GM08714 (cell line): ENCODE measurements around the gene DNAH8.

ENCODE experiments used
- H3K4me3 ChIP-seq: fragments of 200-500 bp; sonication (Bioruptor generic); 2 replicates; pipeline ENCODE4 v1.5.1; 2014; ENCODE audit warnings: mild to moderate bottlenecking, low read length, inconsistent platforms
- ZNF274 ChIP-seq: IDR thresholded peaks from 2 replicates; pipeline ENCODE4 v1.6.1; 2012; ENCODE audit warnings: mild to moderate bottlenecking, low read depth, low read length

The DNAH8 gene

DNA sequence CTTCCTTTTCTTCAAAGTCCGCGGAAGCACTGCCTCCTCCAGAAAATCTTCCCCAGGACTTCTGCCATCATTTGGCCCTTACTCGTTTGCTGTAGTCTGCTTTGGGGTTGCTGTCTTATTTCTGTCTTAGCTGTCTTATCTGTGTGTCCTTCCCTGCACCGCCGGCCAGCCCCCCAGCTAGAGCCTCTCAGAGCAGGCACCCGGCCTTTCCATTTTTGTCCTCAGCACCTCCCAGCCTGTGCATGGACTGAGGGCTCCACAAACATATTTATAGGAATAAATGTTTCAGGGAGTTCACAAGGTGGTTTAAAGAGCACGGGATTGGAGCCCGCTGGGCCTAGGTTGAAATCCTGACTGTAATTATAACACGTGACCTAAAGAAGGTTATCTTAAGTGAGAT is 341.6 kb downstream of the DNAH8 start:
- H3K4me3 ChIP-seq = no peak overlapping the region
- no peak for TF ChIP-seq ZNF274

DNA sequence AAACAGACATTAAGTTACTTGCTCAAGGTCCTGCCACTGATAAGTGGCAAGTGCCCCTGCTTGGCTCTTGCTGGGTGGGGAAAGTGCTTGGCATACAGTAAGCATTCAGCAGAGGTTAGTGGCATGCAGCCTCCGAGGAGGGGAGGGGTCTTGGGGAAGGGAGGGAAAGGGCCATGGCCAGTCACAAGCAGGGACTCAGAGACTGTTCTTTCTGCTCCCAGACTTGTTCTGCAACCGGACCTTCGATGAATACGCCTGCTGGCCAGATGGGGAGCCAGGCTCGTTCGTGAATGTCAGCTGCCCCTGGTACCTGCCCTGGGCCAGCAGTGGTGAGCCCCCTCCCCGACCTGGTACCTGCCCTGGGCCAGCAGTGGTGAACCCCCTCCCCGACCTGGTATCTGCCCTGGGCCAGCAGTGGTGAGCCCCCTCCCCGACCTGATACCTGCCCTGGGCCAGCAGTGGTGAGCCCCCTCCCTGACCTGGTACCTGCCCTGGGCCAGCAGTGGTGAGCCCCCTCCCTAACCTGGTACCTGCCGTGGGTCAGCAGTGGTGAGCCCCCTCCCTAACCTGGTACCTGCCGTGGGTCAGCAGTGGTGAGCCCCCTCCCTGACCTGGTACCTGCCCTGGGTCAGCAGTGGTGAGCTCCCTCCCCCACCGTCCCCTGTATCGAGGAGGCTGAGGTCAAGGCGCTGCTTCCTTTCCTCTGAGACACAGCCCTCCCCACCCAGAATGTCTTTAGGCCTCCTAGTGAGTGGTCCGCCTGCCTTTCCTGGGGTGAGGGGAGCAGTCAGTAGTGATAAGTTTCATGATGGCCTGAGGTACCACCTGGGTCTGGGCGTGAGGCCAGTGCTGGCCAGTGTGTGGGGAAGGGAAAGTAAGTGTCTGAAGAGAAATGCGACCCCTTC is 342.4 kb downstream of the DNAH8 start:
- TF ChIP-seq ZNF274 = no peak
- no peak overlapping the region for H3K4me3 ChIP-seq

DNA sequence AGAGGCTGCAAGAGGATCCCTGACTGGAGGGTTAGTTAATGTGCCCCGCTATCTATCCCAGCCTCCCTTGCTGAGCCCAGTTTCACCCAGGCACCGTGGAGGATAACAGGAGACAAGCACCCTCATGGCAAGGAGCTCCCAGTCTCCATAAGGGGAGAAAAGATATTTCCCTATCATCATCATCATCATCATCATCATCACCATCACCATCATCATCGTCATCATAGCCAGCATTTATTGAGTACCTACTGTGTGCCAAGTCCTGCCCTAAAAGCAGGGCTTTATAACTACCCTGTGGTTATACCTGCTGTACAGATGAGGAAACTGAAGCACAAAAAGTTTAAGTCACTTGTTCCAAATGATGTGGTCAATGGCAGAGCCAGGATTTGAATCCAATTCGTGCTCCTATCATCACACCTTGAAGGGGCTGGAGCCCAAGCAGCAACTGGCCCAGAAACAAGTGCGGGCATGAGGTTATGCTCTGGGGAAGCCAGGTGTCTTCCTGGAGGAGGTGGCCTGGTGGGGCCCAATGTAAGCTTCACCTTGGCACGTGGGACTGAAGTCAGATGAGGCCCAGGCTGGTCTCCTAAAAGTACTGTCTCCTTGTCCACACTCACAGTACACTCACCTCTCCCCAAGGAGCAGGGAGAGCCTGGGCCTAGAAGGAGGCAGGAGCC is 343.5 kb downstream of the DNAH8 start:
- H3K4me3 ChIP-seq = no peak overlapping the region
- no peak for TF ChIP-seq ZNF274

DNA sequence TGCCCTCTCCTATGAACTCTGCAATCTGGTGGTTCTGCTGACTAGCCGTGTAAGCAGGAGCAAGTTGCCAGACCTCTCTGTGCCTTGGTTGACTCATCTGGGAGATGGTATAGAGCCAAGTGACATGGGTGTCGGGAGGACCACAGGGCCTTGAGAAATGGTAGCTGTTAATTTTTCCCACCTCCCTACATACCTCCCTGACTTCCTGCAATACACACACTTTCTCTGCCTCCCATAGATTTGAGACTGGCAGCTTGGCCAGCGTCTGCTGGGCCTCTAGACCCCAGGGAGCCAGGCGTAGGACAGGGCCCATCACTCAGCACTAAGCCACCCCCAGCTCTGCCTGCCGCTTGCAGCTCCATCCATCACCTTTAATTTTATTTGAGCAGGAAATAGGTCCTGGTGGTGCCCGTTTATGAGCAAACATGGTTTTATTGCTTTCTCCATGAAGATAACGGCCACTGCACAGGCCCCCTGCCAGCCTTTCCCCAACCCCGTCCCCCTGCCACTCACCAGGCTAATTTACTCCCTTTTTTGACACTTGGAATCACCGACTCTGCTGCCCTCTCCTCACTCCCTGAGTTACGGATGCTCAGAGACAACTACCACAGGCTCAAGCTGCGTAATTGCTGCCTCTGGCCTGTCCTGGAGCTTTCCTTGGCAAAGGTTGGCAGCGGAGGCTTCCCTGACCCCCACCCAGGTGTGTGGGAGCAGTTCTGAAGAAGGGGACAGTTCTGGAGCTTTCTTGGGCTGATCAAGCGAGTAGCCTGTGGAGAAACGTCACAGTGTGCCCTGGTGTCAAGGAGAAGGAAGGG is 344.6 kb downstream of the DNAH8 start:
- H3K4me3 ChIP-seq = no peak overlapping the region
- TF ChIP-seq ZNF274 = no peak

DNA sequence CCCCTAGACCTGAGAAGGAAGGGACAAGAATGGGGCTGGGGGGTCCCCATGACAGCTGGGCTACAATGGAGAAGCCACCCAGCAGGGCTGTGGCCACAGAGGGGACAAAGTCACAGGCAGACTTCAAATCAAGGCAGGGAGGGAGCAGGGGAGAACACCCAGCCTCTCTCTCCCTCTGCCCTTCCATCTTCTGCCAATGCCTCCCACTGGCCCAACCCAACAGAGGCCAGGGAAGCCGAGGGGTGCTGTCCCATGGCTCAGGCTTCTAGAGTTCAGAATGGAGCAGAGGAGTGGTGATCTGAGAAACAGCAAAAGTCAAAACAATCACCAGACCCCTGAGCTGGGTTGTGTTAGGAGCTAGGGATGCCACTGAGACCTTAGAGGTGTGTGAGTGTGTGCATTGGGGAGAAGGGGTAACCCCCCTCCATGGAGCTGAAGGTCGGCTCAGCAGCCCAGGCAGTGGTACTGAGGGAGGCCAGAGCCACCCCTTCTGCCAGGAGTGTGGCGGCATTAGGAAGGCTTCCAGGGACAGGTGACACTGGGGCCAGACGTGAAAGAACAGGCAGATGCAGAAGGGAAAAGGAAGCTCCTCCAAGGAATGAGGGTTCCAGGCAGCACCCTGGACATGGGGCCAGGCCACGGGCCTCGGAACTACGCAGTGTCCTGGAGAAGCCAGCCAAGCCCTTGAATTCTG is 345.5 kb downstream of the DNAH8 start:
- no peak overlapping the region for H3K4me3 ChIP-seq

DNA sequence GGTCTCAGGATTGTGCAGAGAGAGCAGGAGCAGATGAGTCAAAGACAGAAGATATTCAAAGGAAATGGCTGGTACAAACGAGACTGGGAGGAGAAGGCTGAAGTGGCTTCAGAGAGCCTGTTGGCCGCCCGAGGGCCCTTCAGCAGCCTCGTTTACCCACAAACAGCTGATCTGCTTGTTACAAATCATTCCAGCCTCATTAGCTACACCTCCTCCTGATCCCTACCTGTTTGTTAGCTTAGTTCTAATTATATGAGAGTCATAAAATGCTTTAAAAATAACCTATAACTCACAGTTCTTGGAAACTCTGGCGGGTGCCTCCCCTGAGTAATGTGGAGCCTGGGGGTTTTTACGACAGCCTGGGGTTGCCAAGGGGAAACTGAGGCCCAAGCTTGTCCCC is 346.1 kb downstream of the DNAH8 start:
- no peak for TF ChIP-seq ZNF274
- no peak overlapping the region for H3K4me3 ChIP-seq

More for the DNA sequence above, 345.5 kb downstream of the DNAH8 start:
- no peak for TF ChIP-seq ZNF274

DNA sequence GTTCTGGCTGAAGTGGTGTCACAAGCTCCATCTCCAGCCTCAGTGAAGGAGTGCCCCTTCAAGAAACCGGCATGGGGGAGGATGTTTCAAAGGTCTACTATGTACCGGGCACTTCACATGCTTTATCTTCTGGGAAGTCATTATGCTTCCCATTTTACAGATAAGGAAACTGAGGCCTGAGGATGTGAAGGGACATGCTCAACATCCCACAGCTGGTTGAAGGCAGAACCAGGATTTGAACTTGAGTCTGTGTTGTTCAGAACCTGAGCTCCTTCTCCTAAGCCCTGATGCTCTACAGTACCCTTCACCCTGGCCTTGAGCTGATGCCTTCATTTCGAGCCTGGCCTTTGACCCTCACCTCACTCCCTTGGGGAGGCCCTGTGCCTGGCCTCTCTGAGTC is 346.5 kb downstream of the DNAH8 start:
- no peak overlapping the region for H3K4me3 ChIP-seq
- no peak for TF ChIP-seq ZNF274

DNA sequence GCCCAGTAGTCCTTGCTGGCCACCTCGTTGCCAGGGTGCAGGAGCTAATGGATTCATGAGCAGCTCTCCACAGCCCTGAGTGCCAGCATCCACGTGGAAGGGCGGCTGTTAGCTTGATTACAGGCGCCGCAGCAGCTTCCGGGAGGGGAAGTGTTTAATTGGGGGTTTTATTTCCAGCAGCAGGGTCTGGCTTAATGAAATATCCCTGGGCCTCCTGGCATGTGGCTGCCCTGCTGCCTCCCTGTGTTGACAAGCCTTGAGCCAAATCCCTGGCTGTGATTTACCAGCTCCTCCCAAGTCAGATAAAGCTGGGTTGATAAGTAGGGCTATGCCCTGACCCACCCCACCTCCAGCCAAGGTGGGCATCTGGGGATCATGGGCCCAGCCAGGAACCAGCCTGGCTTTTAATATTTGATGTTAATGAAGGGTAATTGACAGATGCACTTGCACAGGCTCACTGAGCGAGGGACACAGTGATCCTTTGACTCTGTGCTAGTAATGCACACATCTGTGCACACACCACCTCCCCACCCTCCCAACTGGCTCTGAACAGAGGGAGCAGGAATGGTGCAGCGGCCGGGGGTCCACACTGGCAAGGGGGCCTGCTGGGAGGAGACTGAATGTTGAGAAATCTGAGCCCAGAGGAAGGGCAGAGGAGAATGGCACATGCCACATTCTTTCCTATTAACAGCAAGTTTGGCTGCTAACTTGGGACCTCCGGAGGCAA is 347.1 kb downstream of the DNAH8 start:
- H3K4me3 ChIP-seq = no peak overlapping the region
- no peak for TF ChIP-seq ZNF274

DNA sequence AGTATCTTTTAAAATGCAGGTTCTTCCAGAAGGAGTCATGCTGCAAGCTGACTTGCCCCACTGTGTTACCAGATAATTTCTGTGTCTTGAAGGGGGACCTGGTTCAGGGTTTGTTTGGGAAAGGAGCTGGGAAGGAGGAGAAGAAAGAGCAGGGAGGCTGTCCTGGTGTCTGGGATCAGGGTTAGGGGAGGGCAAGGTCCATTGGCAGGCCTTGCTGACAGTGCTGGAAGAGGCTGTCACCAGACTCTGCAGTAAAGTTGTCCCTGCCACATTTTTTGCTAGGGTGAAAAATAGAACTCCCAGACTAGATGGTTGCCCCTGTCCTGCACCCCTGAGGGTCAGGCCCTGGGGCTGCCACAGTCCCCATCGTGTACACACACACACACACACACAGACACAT is 348.4 kb downstream of the DNAH8 start:
- TF ChIP-seq ZNF274 = no peak
- no peak overlapping the region for H3K4me3 ChIP-seq

DNA sequence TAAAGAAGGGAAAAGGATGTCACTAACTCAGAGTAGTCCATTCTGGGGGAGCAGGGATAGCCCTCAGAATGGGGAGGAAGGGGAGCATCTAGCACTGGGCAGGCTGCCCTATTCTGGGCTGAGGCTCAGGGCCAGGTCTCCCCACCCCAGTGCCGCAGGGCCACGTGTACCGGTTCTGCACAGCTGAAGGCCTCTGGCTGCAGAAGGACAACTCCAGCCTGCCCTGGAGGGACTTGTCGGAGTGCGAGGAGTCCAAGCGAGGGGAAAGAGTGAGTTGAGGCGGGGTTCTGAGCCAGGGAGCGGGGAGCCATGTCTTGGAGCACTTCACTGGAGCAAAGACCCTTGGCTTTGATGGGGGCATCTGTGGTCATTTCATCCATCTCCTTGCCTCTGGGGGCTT is 350.4 kb downstream of the DNAH8 start:
- no peak for TF ChIP-seq ZNF274
- H3K4me3 ChIP-seq = no peak overlapping the region

DNA sequence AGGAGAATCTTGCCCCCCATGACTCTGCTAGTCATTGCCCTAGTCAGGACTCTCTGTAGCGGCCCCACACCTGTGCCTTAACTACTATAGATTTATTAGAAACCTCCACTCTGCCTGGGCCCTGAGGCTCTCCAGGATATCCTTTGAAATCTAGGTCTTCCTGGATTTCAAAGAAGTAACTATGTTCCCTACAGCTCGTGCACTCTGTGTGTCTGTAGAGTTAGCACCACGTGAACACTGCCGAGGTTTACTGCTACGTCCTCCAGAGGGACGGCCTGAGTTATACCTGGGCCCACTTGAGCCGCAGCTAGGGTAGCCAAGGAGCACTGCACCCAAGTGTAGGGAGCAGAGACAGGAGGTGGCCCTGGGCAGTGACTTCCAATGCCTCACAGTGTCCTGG is 353.3 kb downstream of the DNAH8 start:
- H3K4me3 ChIP-seq = no peak overlapping the region
- TF ChIP-seq ZNF274 = no peak

DNA sequence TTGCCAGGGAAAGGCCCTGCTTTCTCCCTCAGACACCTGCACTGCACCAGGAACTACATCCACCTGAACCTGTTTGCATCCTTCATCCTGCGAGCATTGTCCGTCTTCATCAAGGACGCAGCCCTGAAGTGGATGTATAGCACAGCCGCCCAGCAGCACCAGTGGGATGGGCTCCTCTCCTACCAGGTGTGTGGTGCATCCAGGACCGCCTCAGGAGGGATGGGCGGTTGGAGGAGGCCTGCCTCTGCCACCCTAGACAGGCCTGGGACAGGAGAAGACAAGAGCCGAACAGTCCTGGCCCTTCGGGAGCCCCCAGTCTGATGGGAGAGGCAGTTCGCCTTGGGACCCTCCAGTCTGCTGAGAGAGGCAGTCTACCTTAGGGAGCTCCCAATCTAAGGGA is 357.7 kb downstream of the DNAH8 start:
- TF ChIP-seq ZNF274 = no peak

More for the DNA sequence above, 357.7 kb downstream of the DNAH8 start:
- no peak overlapping the region for H3K4me3 ChIP-seq
